ENCODE results near the gene CPLX3.

CPLX3 gene

GRCh38 chr15:74820056-74820455, 6.4 kb upstream of the CPLX3 start:
- H3K9ac ChIP-seq: no peak overlapping the region

GRCh38 chr15:74821091-74821789, 5.2 kb upstream of the CPLX3 start:
- H3K36me3 ChIP-seq (ENCODE audit: insufficient read depth): no peaks in the 10 kb centered on the region
- H3K4me3 ChIP-seq (IDR thresholded peaks at IDR 0.05; ENCODE audit: insufficient read depth, low read depth, low read length): no peak overlapping the region
- H3K79me2 ChIP-seq (ENCODE audit: insufficient read depth, low read depth): no peaks in the 10 kb centered on the region
- no peak overlapping the region for H2AFZ ChIP-seq (ENCODE audit: low read depth)
- H3K27ac ChIP-seq: no peak overlapping the region
- no peaks in the 10 kb centered on the region for H3K4me1 ChIP-seq (ENCODE audit: low read depth, poor library complexity, severe bottlenecking)
- H4K20me1 ChIP-seq (ENCODE audit: insufficient read depth): no peaks in the 10 kb centered on the region
- no peak overlapping the region for H3K4me2 ChIP-seq
- peaks cover 76% of the 10 kb centered on the region for H3K27me3 ChIP-seq (ENCODE audit: insufficient read depth, low read depth)
- H3K9ac ChIP-seq: no peak overlapping the region
- TF ChIP-seq CTCF (conservative IDR thresholded peaks at IDR 0.05; ENCODE audit: low read depth, low read length): no peak

More at GRCh38 chr15:74820056-74820455, 6.4 kb upstream of the CPLX3 start:
- Histone ChIP-seq H3K4me1 (ENCODE audit: low read depth, poor library complexity, severe bottlenecking) (no peaks in the 10 kb centered on the region), H3K4me2 (no peak overlapping the region), H4K20me1 (ENCODE audit: insufficient read depth) (no peaks in the 10 kb centered on the region), H3K36me3 (ENCODE audit: insufficient read depth) (no peaks in the 10 kb centered on the region), H3K27me3 (ENCODE audit: insufficient read depth, low read depth) (peaks cover 65% of the 10 kb centered on the region), H3K4me3 (IDR thresholded peaks at IDR 0.05; ENCODE audit: insufficient read depth, low read depth, low read length) (no peak overlapping the region), H3K27ac (no peak overlapping the region), H2AFZ (ENCODE audit: low read depth) (no peak overlapping the region), H3K79me2 (ENCODE audit: insufficient read depth, low read depth) (no peaks in the 10 kb centered on the region)
- TF ChIP-seq CTCF (conservative IDR thresholded peaks at IDR 0.05; ENCODE audit: low read depth, low read length): no peak

- Histone ChIP-seq H3K4me2 (no peak overlapping the region), H3K36me3 (ENCODE audit: insufficient read depth) (no peaks in the 10 kb centered on the region), H3K4me1 (ENCODE audit: low read depth, poor library complexity, severe bottlenecking) (no peaks in the 10 kb centered on the region), H3K27me3 (ENCODE audit: insufficient read depth, low read depth) (peaks cover 79% of the 10 kb centered on the region), H3K27ac (no peak overlapping the region), H3K79me2 (ENCODE audit: insufficient read depth, low read depth) (no peaks in the 10 kb centered on the region), H2AFZ (ENCODE audit: low read depth) (no peak overlapping the region), H3K9ac (no peak overlapping the region), H3K4me3 (IDR thresholded peaks at IDR 0.05; ENCODE audit: insufficient read depth, low read depth, low read length) (no peak overlapping the region), H4K20me1 (ENCODE audit: insufficient read depth) (no peaks in the 10 kb centered on the region)
- TF ChIP-seq CTCF (conservative IDR thresholded peaks at IDR 0.05; ENCODE audit: low read depth, low read length): no peak
Measured at GRCh38 chr15:74821790-74822158, 4.7 kb upstream of the CPLX3 start.

GRCh38 chr15:74822233-74822632, 4.2 kb upstream of the CPLX3 start:
- no peak for TF ChIP-seq CTCF (conservative IDR thresholded peaks at IDR 0.05; ENCODE audit: low read depth, low read length)
- Histone ChIP-seq H3K4me1 (ENCODE audit: low read depth, poor library complexity, severe bottlenecking) (no peaks in the 10 kb centered on the region), H3K79me2 (ENCODE audit: insufficient read depth, low read depth) (no peaks in the 10 kb centered on the region)

More at GRCh38 chr15:74822233-74822632, 4.2 kb upstream of the CPLX3 start:
- Histone ChIP-seq H2AFZ (ENCODE audit: low read depth) (no peak overlapping the region), H3K27ac (no peak overlapping the region), H3K36me3 (ENCODE audit: insufficient read depth) (no peaks in the 10 kb centered on the region), H4K20me1 (ENCODE audit: insufficient read depth) (no peaks in the 10 kb centered on the region), H3K4me3 (IDR thresholded peaks at IDR 0.05; ENCODE audit: insufficient read depth, low read depth, low read length) (no peak overlapping the region), H3K9ac (no peak overlapping the region), H3K4me2 (no peak overlapping the region), H3K27me3 (ENCODE audit: insufficient read depth, low read depth) (peaks cover 79% of the 10 kb centered on the region)

Data from KMS-11 (cell line).